Measurements from ENCODE around the gene APOC3.

- TF ChIP-seq CTCF (conservative IDR thresholded peaks at IDR 0.05) = no peak
- no peak for TF ChIP-seq ZFX (IDR thresholded peaks at IDR 0.05)
These were observed 14.0 kb downstream of the APOC3 start for GRCh38 chr11:116843661-116844060.

All from C4-2B (cell line).